Mesenchymal stem cell (in vitro differentiated cells and primary cell): ENCODE data around the gene MMD2.
"Not testable (repeated sequence)": the region's sequence is repeated elsewhere in the genome, so short reads cannot be mapped to it uniquely, and the experiment has no call there.

Experiments used
- DNase-seq: peaks from one replicate; pipeline ENCODE4 v3.0.0-alpha.2; 2013
- H2AFZ ChIP-seq: one replicate; pipeline ENCODE4 v1.6.1; 2013; ENCODE audit warnings: low read depth, mild to moderate bottlenecking, control low read depth, inconsistent platforms, low read length, moderate library complexity
- H2AK5ac ChIP-seq: 2 replicates; pipeline ENCODE4 v1.6.1; 2013; ENCODE audit warnings: low read length, moderate library complexity, mild to moderate bottlenecking, inconsistent platforms; ENCODE audit not compliant: severe bottlenecking
- H2BK120ac ChIP-seq: one replicate; pipeline ENCODE4 v1.6.1; 2013; ENCODE audit warnings: low read depth, mild to moderate bottlenecking, inconsistent platforms, low read length, moderate library complexity
- H2BK12ac ChIP-seq, 2 experiments: one replicate each; pipeline ENCODE4 v1.6.1; 2013; ENCODE audit warnings: inconsistent platforms in 2 of 2, low read length in 2 of 2, mild to moderate bottlenecking in 2 of 2, moderate library complexity in 2 of 2, control low read depth in 1 of 2
- H2BK15ac ChIP-seq: one replicate; pipeline ENCODE4 v1.6.1; 2013; ENCODE audit warnings: mild to moderate bottlenecking, low read depth, inconsistent platforms; ENCODE audit not compliant: poor library complexity, severe bottlenecking
- H2BK5ac ChIP-seq: 2 replicates; pipeline ENCODE4 v1.6.1; 2013; ENCODE audit warnings: low read depth, mild to moderate bottlenecking, low read length, control low read depth, inconsistent platforms; ENCODE audit not compliant: poor library complexity, severe bottlenecking
- H3K14ac ChIP-seq, 2 experiments: one replicate each; pipeline ENCODE4 v1.6.1; 2013; ENCODE audit warnings: inconsistent platforms in 2 of 2, low read length in 2 of 2, control low read depth in 1 of 2, mild to moderate bottlenecking in 1 of 2, moderate library complexity in 1 of 2
- H3K18ac ChIP-seq, 2 experiments: one replicate each; pipeline ENCODE4 v1.6.1; 2013; ENCODE audit warnings: inconsistent platforms in 2 of 2, low read length in 2 of 2, control low read depth in 1 of 2, low read depth in 1 of 2, mild to moderate bottlenecking in 1 of 2
- H3K23ac ChIP-seq, 2 experiments: one replicate each; pipeline ENCODE4 v1.6.1; 2013; ENCODE audit warnings: inconsistent platforms in 2 of 2, low read length in 2 of 2, mild to moderate bottlenecking in 2 of 2, moderate library complexity in 2 of 2, control low read depth in 1 of 2
- H3K27ac ChIP-seq: 2 replicates; pipeline ENCODE4 v1.5.1; 2013; ENCODE audit warnings: mild to moderate bottlenecking, moderate library complexity, low read length, control low read depth, inconsistent platforms; ENCODE audit not compliant: poor library complexity, severe bottlenecking
- H3K27me3 ChIP-seq, 2 experiments: 2 replicates each; pipeline versions ENCODE4 v1.6.1 to v1.7.0; 2013; ENCODE audit warnings: low read length in 2 of 2, mild to moderate bottlenecking in 2 of 2, moderate library complexity in 2 of 2, control low read depth in 1 of 2, inconsistent platforms in 1 of 2; ENCODE audit not compliant: control insufficient read depth in 1 of 2, insufficient read depth in 1 of 2
- H3K36me3 ChIP-seq, 2 experiments: 2 replicates each; pipeline versions ENCODE4 v1.6.1 to v1.7.0; 2013; ENCODE audit warnings: low read length in 2 of 2, control low read depth in 1 of 2, inconsistent platforms in 1 of 2, low read depth in 1 of 2, mild to moderate bottlenecking in 1 of 2; ENCODE audit not compliant: insufficient read depth in 2 of 2, control insufficient read depth in 1 of 2
- H3K4ac ChIP-seq, 2 experiments: one replicate each; pipeline ENCODE4 v1.6.1; 2013; ENCODE audit warnings: inconsistent platforms in 2 of 2, low read length in 2 of 2, mild to moderate bottlenecking in 2 of 2, moderate library complexity in 2 of 2, control low read depth in 1 of 2, low read depth in 1 of 2
- H3K4me1 ChIP-seq: 2 replicates; pipeline ENCODE4 v1.6.1; 2013; ENCODE audit warnings: low read depth, low read length, control low read depth; ENCODE audit not compliant: control insufficient read depth, insufficient read depth
- H3K4me2 ChIP-seq: 2 replicates; pipeline ENCODE4 v1.6.1; 2013; ENCODE audit warnings: low read length, mild to moderate bottlenecking, inconsistent platforms; ENCODE audit not compliant: poor library complexity, severe bottlenecking
- H3K4me3 ChIP-seq, 2 experiments: 2 replicates each; pipeline versions ENCODE4 v1.5.1 to v1.7.0; 2013; ENCODE audit warnings: low read length in 2 of 2, mild to moderate bottlenecking in 2 of 2, control low read depth in 1 of 2, low read depth in 1 of 2; ENCODE audit not compliant: insufficient read depth in 1 of 2
- H3K79me1 ChIP-seq: replicated peaks from 2 replicates; pipeline ENCODE4 v1.6.1; 2013; ENCODE audit warnings: mild to moderate bottlenecking, control low read depth, low read length, inconsistent platforms; ENCODE audit not compliant: poor library complexity, severe bottlenecking
- H3K9ac ChIP-seq: 2 replicates; pipeline ENCODE4 v1.7.0; 2013; ENCODE audit warnings: mild to moderate bottlenecking, low read length, moderate library complexity
- H3K9me3 ChIP-seq: 2 replicates; pipeline ENCODE4 v1.7.0; 2013; ENCODE audit warnings: mild to moderate bottlenecking, low read length; ENCODE audit not compliant: control insufficient read depth
- H4K8ac ChIP-seq: one replicate; pipeline ENCODE4 v1.6.1; 2013; ENCODE audit warnings: inconsistent platforms, mild to moderate bottlenecking, low read length, moderate library complexity
- H4K91ac ChIP-seq: one replicate; pipeline ENCODE4 v1.6.1; 2013; ENCODE audit warnings: mild to moderate bottlenecking, low read length, inconsistent platforms
- WGBS: methylation state at CpG from one replicate; pipeline ENCODE4 v1.1.7; 2013; ENCODE audit warnings: mixed read lengths; 5-methylcytosine and 5-hydroxymethylcytosine counted together

The MMD2 gene

DNA sequence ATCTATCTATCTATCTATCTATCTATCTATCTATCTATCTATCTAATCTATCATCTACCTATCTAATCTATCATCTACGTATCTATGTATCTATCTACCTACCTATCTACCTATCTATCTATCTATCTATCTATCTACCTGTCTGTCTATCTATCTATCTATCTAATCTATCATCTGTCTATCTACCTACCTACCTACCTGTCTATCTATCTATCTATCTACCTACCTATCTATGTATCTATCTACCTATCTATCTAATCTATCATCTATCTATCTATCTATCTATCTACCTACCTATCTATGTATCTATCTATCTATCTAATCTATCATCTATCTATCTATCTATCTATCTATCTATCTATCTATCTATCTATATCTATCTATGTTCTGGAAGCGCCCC, 67.5 kb downstream of the MMD2 start:
- not testable (repeated sequence) for H3K23ac ChIP-seq, H3K4me1 ChIP-seq, H4K91ac ChIP-seq, H2AFZ ChIP-seq, H2BK120ac ChIP-seq, H3K4me3 ChIP-seq, H2BK5ac ChIP-seq, H2BK15ac ChIP-seq, DNase-seq, H3K4me2 ChIP-seq, H3K36me3 ChIP-seq, H3K9me3 ChIP-seq, H2BK12ac ChIP-seq, H3K9ac ChIP-seq, H3K27ac ChIP-seq, H4K8ac ChIP-seq, H3K79me1 ChIP-seq, H3K18ac ChIP-seq, H3K14ac ChIP-seq, H3K4ac ChIP-seq, H2AK5ac ChIP-seq
- H3K27me3 ChIP-seq = peaks cover 12 to 14% of the 10 kb centered on the region in 2 experiments
- WGBS = 65% methylated on average over 2 of the region's 2 CpGs

DNA sequence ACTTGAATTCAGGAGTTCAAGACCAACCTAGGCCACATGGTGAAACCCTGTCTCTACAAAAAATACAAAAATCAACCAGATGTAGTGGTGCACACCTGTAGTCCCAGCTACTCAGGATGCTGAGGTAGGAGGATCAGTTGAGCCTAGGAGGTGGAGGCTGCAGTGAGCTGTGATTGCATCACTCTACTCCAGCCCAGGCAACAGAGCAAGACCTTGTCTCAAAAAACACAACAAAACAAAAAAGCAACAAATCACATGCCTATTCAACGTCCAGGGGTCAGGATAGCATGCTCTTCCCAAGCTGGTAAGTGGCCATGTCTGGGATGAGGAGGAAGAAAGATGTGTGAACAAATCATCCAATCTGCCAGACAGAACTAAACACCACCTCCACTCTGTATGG, 69.3 kb downstream of the MMD2 start:
- H2BK5ac ChIP-seq = no peak overlapping the region

DNA sequence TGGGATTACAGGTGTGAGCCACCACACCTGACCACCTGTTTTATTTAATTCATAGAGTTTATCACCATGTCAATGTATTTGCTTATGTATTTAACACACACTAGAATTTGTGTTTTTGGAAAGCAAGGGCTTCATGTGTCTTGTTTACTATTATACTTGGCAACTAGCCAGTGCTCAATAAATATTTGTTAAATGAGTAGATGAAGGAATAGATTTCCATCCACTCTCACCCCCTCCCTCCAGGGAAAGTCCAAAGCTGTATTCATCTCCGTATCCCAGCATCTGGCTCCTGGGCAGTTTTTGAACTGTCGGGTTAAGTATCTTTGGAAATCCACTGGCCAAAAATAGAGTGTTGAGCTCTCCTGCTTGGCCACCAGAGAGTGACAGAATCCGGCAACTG, 70.8 kb downstream of the MMD2 start:
- peaks cover 7% of the 10 kb centered on the region for H3K4me1 ChIP-seq
- H2BK12ac ChIP-seq = no peak overlapping the region
- no peak overlapping the region for H3K4me2 ChIP-seq
- no peak overlapping the region for H2BK15ac ChIP-seq
- no peak overlapping the region for H2AFZ ChIP-seq
- H3K36me3 ChIP-seq = no peaks in the 10 kb centered on the region
- no peaks in the 10 kb centered on the region for H3K9me3 ChIP-seq
- 86% methylated on average over 3 of the region's 3 CpGs for WGBS
- no peak overlapping the region for H2BK120ac ChIP-seq
- H3K27me3 ChIP-seq = peaks cover 18 to 20% of the 10 kb centered on the region in 2 experiments
- H4K8ac ChIP-seq = no peak overlapping the region
- H3K4ac ChIP-seq = no peak overlapping the region
- H4K91ac ChIP-seq = no peak overlapping the region
- H3K14ac ChIP-seq = no peak overlapping the region
- H3K9ac ChIP-seq = no peak overlapping the region
- H3K27ac ChIP-seq = no peak overlapping the region
- H2BK5ac ChIP-seq = no peak overlapping the region
- no peak for DNase-seq
- no peak overlapping the region for H2AK5ac ChIP-seq
- H3K4me3 ChIP-seq = no peak overlapping the region
- H3K79me1 ChIP-seq = no peaks in the 10 kb centered on the region
- H3K23ac ChIP-seq = no peak overlapping the region
- H3K18ac ChIP-seq = no peak overlapping the region

More for the DNA sequence above, 69.3 kb downstream of the MMD2 start:
- Histone ChIP-seq H4K8ac (no peak overlapping the region), H2AK5ac (no peak overlapping the region), H3K4me3 (no peak overlapping the region), H2AFZ (no peak overlapping the region), H3K9me3 (peaks cover 6% of the 10 kb centered on the region), H3K4ac (no peak overlapping the region), H2BK120ac (no peak overlapping the region), H3K18ac (no peak overlapping the region), H3K27ac (no peak overlapping the region), H4K91ac (no peak overlapping the region), H3K9ac (no peak overlapping the region), H2BK12ac (no peak overlapping the region), H3K27me3 (peaks cover 12 to 14% of the 10 kb centered on the region in 2 experiments), H2BK15ac (no peak overlapping the region), H3K4me1 (peaks cover 1% of the 10 kb centered on the region), H3K14ac (no peak overlapping the region), H3K4me2 (no peak overlapping the region), H3K36me3 (no peaks in the 10 kb centered on the region), H3K79me1 (no peaks in the 10 kb centered on the region), H3K23ac (no peak overlapping the region)
- 20% methylated on average over 1 of the region's 1 CpG for WGBS
- DNase-seq = no peak

DNA sequence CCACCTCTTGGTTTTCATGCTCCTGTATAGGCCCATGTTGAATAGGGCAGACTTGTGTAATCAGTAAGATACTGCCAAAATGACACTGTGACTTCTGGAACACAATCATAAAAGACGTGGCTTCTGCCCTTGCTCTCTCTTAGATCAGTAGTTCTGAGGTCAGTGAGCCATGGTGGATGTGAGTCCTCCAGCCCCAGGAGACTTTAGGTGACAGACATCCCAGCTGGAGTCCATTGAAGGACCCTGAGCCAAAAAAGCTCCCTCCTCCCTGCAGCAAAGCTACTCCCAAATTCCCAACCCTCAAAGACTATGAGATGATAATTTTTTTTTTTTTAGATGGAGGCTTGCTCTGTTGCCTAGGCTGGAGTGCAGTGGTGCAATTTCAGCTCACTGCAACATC, 72.3 kb downstream of the MMD2 start:
- Histone ChIP-seq H3K4me1 (peaks cover 17% of the 10 kb centered on the region), H3K27me3 (peaks cover 18 to 20% of the 10 kb centered on the region in 2 experiments), H3K36me3 (no peaks in the 10 kb centered on the region), H3K23ac (no peak overlapping the region), H3K4me3 (no peak overlapping the region), H3K9ac (no peak overlapping the region), H3K79me1 (no peaks in the 10 kb centered on the region), H4K8ac (no peak overlapping the region), H2BK12ac (no peak overlapping the region), H4K91ac (no peak overlapping the region), H2BK120ac (no peak overlapping the region), H3K4ac (no peak overlapping the region), H2BK5ac (no peak overlapping the region), H3K14ac (no peak overlapping the region), H2AFZ (no peak overlapping the region), H3K18ac (no peak overlapping the region), H3K4me2 (no peak overlapping the region), H2BK15ac (no peak overlapping the region), H3K9me3 (no peaks in the 10 kb centered on the region), H3K27ac (no peak overlapping the region), H2AK5ac (no peak overlapping the region)
- WGBS = 33% methylated on average over 1 of the region's 1 CpG
- DNase-seq = no peak
